ENCODE measurements around the gene NXPH2. TPM values are rescaled to one million over a fixed set of nuclear protein-coding genes. Genes with fewer than 3 reads are reported as not detected.
"Not testable (repeated sequence)": the region's sequence is repeated elsewhere in the genome, so short reads cannot be mapped to it uniquely, and the experiment has no call there.

NXPH2 gene
- total RNA-seq, 1 donor from 2014 or later = not detected

GRCh38 chr2:138757384-138757783 lies 22.8 kb downstream of the NXPH2 start:
- ATAC-seq = no peak

DNA sequence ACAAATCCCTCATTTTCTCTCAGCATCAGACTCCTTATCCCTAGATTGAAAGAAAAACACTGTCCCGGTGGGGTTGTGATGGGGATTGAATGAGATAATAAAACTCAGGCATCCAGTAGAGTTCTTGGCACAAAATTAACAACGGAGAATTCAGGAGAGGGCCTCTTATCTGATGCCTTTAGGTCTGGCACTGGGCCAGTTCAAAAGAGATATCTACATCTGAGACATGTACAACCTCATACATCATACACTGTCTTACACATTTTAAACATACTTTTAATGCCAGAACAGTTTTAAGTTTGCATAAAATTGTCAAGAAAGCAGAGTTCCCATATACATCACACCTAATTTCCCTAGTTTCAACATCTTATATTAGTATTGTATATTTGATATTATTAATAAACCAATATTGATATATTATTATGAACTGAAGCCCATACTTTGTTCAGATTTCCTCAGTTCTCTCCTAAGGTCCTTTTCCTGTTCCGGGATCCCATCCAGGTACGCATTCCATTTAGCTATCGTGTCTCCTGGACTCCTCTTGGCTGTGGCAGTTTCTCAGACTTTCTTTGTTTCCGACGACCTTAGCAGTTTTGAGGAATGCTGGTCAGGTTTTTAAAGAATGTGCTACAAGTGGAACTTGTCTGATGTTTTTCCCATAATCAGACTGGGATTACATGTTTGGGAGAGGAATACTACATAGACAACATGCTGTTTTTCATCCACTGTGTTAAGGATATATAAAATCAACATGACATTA lies 27.8 kb downstream of the NXPH2 start:
- H3K4me3 ChIP-seq = no peak overlapping the region
- peak; percentile 16 for ATAC-seq

More at GRCh38 chr2:138757384-138757783, 22.8 kb downstream of the NXPH2 start:
- TF ChIP-seq, protein P1, sequence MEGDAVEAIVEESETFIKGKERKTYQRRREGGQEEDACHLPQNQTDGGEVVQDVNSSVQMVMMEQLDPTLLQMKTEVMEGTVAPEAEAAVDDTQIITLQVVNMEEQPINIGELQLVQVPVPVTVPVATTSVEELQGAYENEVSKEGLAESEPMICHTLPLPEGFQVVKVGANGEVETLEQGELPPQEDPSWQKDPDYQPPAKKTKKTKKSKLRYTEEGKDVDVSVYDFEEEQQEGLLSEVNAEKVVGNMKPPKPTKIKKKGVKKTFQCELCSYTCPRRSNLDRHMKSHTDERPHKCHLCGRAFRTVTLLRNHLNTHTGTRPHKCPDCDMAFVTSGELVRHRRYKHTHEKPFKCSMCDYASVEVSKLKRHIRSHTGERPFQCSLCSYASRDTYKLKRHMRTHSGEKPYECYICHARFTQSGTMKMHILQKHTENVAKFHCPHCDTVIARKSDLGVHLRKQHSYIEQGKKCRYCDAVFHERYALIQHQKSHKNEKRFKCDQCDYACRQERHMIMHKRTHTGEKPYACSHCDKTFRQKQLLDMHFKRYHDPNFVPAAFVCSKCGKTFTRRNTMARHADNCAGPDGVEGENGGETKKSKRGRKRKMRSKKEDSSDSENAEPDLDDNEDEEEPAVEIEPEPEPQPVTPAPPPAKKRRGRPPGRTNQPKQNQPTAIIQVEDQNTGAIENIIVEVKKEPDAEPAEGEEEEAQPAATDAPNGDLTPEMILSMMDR (IDR thresholded peaks at IDR 0.05) = no peak
- Histone ChIP-seq H3K9me3 (no peaks in the 10 kb centered on the region), H3K4me1 (no peaks in the 10 kb centered on the region), H3K4me3 (no peak overlapping the region), H3K27me3 (no peaks in the 10 kb centered on the region), H3K36me3 (no peaks in the 10 kb centered on the region), H3K27ac (no peak overlapping the region)
- no peak for DNase-seq
- intact Hi-C loops (cut with DNase I) = no loop called here

DNA sequence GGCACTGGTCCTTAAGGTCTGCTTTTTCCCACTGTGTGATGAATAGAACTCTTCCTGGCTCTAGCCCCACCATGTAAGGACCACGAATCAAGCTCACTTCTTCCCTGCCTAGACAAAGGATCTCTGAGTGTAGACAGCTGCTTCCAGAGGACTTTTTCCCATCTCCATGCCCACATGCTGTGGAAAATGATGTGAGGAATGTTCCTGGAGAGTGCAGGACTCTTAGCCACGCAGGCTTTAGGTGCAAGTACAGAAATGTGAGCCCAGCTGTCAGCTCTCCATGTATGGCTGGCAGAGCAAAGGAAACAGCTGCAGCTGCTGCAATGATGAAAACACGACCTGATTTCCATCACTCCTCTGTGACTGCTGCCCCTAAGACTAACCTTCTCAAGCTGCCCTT lies 35.5 kb downstream of the NXPH2 start:
- ATAC-seq = no peak
- Histone ChIP-seq H3K4me3 (no peak overlapping the region), H3K36me3 (no peaks in the 10 kb centered on the region), H3K4me1 (no peaks in the 10 kb centered on the region), H3K27ac (no peak overlapping the region), H3K27me3 (no peaks in the 10 kb centered on the region), H3K9me3 (no peaks in the 10 kb centered on the region)
- no peak for DNase-seq
- intact Hi-C loops (cut with DNase I) = no loop called here
- TF ChIP-seq, protein P1 (IDR thresholded peaks at IDR 0.05) = no peak

More for the DNA sequence above, 27.8 kb downstream of the NXPH2 start:
- no peaks in the 10 kb centered on the region for H3K27me3 ChIP-seq
- H3K27ac ChIP-seq = no peak overlapping the region
- intact Hi-C loops (cut with DNase I) = no loop called here
- DNase-seq = no peak
- H3K4me1 ChIP-seq = no peaks in the 10 kb centered on the region
- H3K36me3 ChIP-seq = no peaks in the 10 kb centered on the region
- H3K9me3 ChIP-seq = no peaks in the 10 kb centered on the region
- TF ChIP-seq, protein P1 (IDR thresholded peaks at IDR 0.05) = no peak

DNA sequence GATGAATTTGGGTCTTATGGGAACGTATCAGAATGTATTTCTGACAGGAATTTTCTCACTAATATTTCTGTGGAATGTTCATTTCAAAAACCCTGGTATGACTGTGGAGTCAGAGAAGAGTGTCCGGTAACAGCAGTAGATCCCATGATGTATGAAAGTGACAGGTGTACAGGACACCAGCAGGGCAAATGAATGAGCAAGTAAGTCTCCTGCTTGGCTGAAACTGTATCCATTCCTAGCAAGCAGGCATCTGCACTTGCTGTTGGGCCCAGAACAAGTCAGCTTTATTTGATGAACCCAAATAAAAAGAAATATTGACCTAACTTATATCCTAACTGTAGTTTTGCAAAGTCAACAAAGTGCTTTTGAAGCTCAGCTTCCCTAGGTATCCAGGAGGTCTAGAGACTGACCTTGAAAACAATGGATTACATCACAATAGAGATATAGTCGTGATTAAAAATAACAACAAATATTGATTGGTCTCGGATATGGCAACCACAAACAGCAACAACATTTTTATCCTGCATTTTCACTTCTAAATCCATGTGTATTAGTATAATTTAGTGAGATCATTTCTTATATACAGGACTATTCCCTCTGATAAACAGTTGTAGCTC lies 37.6 kb downstream of the NXPH2 start:
- DNase-seq (no peak), ATAC-seq (no peak)
- Histone ChIP-seq H3K4me3 (no peak overlapping the region), H3K27ac (no peak overlapping the region), H3K27me3 (no peaks in the 10 kb centered on the region), H3K9me3 (no peaks in the 10 kb centered on the region), H3K36me3 (no peaks in the 10 kb centered on the region), H3K4me1 (no peaks in the 10 kb centered on the region)
- intact Hi-C loops (cut with DNase I) = no loop called here
- TF ChIP-seq, protein P1 (IDR thresholded peaks at IDR 0.05) = no peak

- no peaks in the 10 kb centered on the region for H3K9me3 ChIP-seq
- no peaks in the 10 kb centered on the region for H3K4me1 ChIP-seq
- H3K4me3 ChIP-seq = no peak overlapping the region
- H3K36me3 ChIP-seq = no peaks in the 10 kb centered on the region
- H3K27me3 ChIP-seq = no peaks in the 10 kb centered on the region
- H3K27ac ChIP-seq = no peak overlapping the region
- intact Hi-C loops (cut with DNase I) = no loop called here
- DNase-seq (no peak), ATAC-seq (no peak)
- TF ChIP-seq, protein P1 (IDR thresholded peaks at IDR 0.05) = no peak
These were observed 38.3 kb downstream of the NXPH2 start for GRCh38 chr2:138741851-138742250.

GRCh38 chr2:138737009-138737554 lies 43.1 kb downstream of the NXPH2 start:
- H3K4me3 ChIP-seq; H3K36me3 ChIP-seq; ATAC-seq; H3K4me1 ChIP-seq; DNase-seq; H3K27ac ChIP-seq; H3K27me3 ChIP-seq; intact Hi-C loops (cut with DNase I); H3K9me3 ChIP-seq: not testable (repeated sequence)
